Upper lobe of right lung (tissue), 1 donor: ENCODE measurements around the gene OTOA. TPM values are rescaled to one million over a fixed set of nuclear protein-coding genes. Genes with fewer than 3 reads are reported as not detected.
"Not testable (repeated sequence)": the region's sequence is repeated elsewhere in the genome, so short reads cannot be mapped to it uniquely, and the experiment has no call there.

Experiments used
- ATAC-seq: fragments of 200-7000 bp; cut with Tn5 transposase; one replicate; pipeline ENCODE4 v1.9.1; 2020; ENCODE audit warnings: mild to moderate bottlenecking, moderate library complexity
- DNase-seq: peaks from one replicate; pipeline ENCODE4 v3.0.0-alpha.2; 2020
- H3K27ac ChIP-seq: fragments of 200-600 bp; one replicate; pipeline ENCODE4 v1.8.0; 2022
- H3K27me3 ChIP-seq: fragments of 200-600 bp; one replicate; pipeline ENCODE4 v1.8.0; 2022; ENCODE audit warnings: mild to moderate bottlenecking
- H3K36me3 ChIP-seq: fragments of 200-600 bp; one replicate; pipeline ENCODE4 v1.8.0; 2022
- H3K4me1 ChIP-seq: fragments of 200-600 bp; one replicate; pipeline ENCODE4 v1.8.0; 2022
- H3K4me3 ChIP-seq: fragments of 200-600 bp; one replicate; pipeline ENCODE4 v1.8.0; 2022; ENCODE audit warnings: mild to moderate bottlenecking
- H3K9me3 ChIP-seq: fragments of 200-600 bp; one replicate; pipeline ENCODE4 v1.8.0; 2022
- CTCF ChIP-seq: fragments of 200-600 bp; IDR thresholded peaks from one replicate; pipeline ENCODE4 v1.8.0; 2022; ENCODE audit warnings: antibody characterized with exemption
- intact Hi-C: fragments of 100-400 bp; cut with DNase I; formaldehyde crosslinking; loops from one replicate; pipeline ENCODE4 v1.11.0; 2022
- total RNA-seq: library from RNA; stranded (reverse); fragmentation: NEBNext Ultra II Directional; extraction: Animal tissue kit (Norgen Biotek cat#: 25700); gene quantifications from one replicate; pipeline ENCODE4 v1.2.1, GENCODE V29; 2021
- donor health status: DM: no; HTN: yes; CAD: no; lungs with severe emphysema.

OTOA gene
- total RNA-seq, 1 donor from 2014 or later = 0.90 TPM

GRCh38 chr16:21685034-21685455, 21.3 kb downstream of the OTOA start:
- Histone ChIP-seq H3K4me1 (no peaks in the 10 kb centered on the region), H3K4me3 (no peak overlapping the region), H3K36me3 (no peaks in the 10 kb centered on the region), H3K9me3 (no peaks in the 10 kb centered on the region), H3K27ac (no peak overlapping the region), H3K27me3 (no peaks in the 10 kb centered on the region)
- ATAC-seq (no peak), DNase-seq (no peak)
- TF ChIP-seq CTCF = no peak
- intact Hi-C loops = no loop called here

GRCh38 chr16:21689107-21689506, 25.3 kb downstream of the OTOA start:
- no peak overlapping the region for H3K4me3 ChIP-seq
- no peaks in the 10 kb centered on the region for H3K4me1 ChIP-seq
- no peak overlapping the region for H3K27ac ChIP-seq
- intact Hi-C loops = no loop called here
- no peaks in the 10 kb centered on the region for H3K9me3 ChIP-seq
- no peaks in the 10 kb centered on the region for H3K36me3 ChIP-seq
- no peaks in the 10 kb centered on the region for H3K27me3 ChIP-seq
- no peak for TF ChIP-seq CTCF
- DNase-seq (no peak), ATAC-seq (no peak)

- H3K4me3 ChIP-seq, H3K27me3 ChIP-seq, H3K27ac ChIP-seq, H3K36me3 ChIP-seq, ATAC-seq, H3K9me3 ChIP-seq, DNase-seq, intact Hi-C loops, H3K4me1 ChIP-seq: not testable (repeated sequence)
These were observed 27.2 kb downstream of the OTOA start for GRCh38 chr16:21690967-21691366.

- Histone ChIP-seq H3K36me3 (no peaks in the 10 kb centered on the region), H3K4me3 (no peak overlapping the region), H3K9me3 (no peaks in the 10 kb centered on the region), H3K4me1 (no peaks in the 10 kb centered on the region), H3K27me3 (no peaks in the 10 kb centered on the region), H3K27ac (no peak overlapping the region)
- ATAC-seq (no peak), DNase-seq (no peak)
- TF ChIP-seq CTCF = no peak
- intact Hi-C loops = no loop called here
These were observed 30.8 kb downstream of the OTOA start for GRCh38 chr16:21694609-21695008.

GRCh38 chr16:21697032-21697431, 33.3 kb downstream of the OTOA start:
- no peaks in the 10 kb centered on the region for H3K27me3 ChIP-seq
- no peak for ATAC-seq
- H3K4me1 ChIP-seq = no peaks in the 10 kb centered on the region
- DNase-seq = no peak
- no peak for TF ChIP-seq CTCF
- H3K27ac ChIP-seq = no peak overlapping the region
- no peaks in the 10 kb centered on the region for H3K36me3 ChIP-seq
- no peak overlapping the region for H3K4me3 ChIP-seq
- intact Hi-C loops = no loop called here
- H3K9me3 ChIP-seq = no peaks in the 10 kb centered on the region

GRCh38 chr16:21698169-21699032, 34.6 kb downstream of the OTOA start:
- H3K27me3 ChIP-seq = no peaks in the 10 kb centered on the region
- ATAC-seq (peak; percentile 43), DNase-seq (no peak)
- no peak for TF ChIP-seq CTCF
- H3K4me3 ChIP-seq = no peak overlapping the region
- no peaks in the 10 kb centered on the region for H3K4me1 ChIP-seq
- no peaks in the 10 kb centered on the region for H3K36me3 ChIP-seq
- intact Hi-C loops = no loop called here
- no peaks in the 10 kb centered on the region for H3K9me3 ChIP-seq
- H3K27ac ChIP-seq = no peak overlapping the region
